GM19025 (cell line): ENCODE results near the gene VMAC.
"Not testable (repeated sequence)": the region's sequence is repeated elsewhere in the genome, so short reads cannot be mapped to it uniquely, and the experiment has no call there.

Experiments used
- ATAC-seq: cut with Tn5 transposase; IDR thresholded peaks from one replicate; pipeline ENCODE4 v1.9.1; 2021; ENCODE audit warnings: mild to moderate bottlenecking, low read depth, moderate library complexity; ENCODE audit not compliant: unreplicated experiment

VMAC gene

DNA sequence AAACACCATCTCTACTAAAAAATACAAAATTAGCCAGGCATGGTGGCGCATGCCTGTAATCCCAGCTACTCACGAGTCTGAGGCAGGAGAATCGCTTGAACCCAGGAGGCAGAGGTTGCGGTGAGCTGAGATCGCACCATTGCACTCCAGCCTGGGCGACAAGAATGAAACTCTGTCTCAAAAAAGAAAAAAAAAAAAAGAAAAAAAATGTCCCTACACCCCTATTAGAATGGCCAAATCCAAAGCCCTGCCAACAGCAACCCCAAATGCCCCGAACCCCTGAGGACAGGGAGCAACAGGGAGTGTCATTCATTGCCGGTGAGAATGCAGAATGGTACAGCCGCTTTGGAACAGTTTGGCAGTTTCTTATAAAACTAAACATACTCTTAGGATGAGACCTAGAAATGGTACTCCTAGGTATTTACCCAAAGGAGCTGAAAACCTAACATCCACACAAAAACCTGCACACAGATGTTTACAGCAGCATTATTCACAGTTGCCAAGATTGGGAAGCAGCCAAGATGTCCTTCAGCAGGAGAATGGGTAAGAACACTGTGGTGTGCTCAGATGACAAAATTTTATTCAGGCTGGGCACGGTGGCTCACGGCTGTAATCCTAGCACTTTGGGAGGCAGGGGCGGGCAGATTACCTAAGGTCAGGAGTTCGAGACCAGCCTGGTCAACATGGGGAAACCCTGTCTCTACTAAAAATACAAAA lies 21.4 kb upstream of the VMAC start:
- not testable (repeated sequence) for ATAC-seq

DNA sequence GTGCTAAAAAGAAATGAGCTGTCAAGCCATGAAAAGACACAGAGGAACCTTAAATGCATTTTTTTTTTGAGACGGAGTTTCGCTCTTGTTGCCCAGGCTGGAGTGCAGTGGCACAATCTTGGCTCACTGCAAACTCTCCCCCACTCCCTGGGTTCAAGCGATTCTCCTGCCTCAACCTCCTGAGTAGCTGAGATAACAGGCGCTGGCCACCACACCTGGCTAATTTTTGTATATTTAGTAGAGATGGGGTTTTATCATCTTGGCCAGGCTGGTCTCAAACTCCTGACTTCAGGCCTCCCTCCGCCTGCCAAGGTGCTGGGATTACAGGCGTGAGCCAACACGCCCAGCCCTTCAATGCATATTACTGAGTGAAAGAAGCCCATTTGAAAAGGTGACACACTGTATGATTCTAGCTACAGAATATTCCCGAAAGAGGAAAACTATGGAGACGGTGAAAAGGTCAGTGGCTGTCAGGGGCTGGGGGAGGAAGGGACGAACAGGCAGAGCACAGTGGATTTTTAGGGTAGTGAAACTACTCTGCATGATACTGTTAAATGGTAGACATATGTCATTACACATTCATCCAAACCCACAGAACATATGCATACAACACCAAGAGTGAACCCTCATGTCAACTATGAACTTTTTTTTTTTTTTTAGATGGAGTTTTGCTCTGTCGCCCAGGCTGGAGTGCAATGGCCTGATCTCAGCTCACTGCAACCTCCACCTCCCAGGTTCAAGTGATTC lies 20.4 kb upstream of the VMAC start:
- ATAC-seq = not testable (repeated sequence)

DNA sequence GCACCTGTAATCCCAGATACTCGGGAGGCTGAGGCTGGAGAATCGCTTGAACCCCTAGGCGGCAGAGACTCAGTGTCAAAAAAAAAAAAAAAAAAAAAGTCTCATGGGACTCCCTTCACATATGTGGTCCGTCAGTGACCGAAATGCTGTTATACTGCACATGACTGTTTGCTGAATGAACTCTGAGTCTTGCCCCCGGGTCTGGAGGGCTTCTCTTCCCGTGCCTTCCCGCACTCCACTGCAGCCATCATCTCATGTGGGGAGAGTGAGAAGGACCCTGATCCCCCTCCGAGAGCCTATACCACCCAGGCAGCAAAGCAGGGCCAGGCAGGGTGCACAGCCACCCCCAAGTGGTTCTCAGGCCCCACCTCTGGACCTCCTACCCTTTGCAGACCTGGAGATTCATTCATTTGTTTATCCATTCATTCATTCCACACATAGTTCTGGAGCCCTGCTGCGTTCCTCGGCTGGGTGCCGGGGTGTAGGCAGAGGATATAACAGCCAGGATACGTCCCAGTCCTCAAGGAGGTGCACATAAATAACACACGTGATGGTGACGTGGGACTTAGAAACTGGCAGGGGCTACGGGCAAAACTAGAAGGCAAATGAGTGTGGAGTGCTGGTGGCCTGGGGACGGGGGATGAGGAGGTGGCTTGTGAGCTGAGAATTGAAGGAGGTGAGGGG lies 15.2 kb upstream of the VMAC start:
- no peak for ATAC-seq

DNA sequence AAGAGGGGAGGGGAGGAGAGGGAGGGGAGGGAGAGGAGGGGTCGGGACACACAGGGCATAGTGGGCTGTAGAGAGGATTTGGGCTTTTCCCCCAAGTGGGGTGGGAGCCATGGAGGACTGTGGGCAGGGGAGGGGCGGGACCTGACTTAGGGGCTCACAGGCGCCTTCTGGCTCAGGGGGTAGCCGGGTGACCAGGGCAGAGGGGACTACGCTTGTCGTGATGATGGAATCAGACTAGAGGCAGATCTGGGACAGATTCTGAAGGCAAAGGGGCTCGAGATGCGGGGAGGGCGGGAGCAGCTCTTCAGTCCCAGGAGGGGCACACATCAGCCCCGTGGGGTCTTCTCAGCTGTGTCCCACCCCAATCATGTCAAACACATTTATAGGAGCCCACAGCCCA lies 14.6 kb upstream of the VMAC start:
- no peak for ATAC-seq

DNA sequence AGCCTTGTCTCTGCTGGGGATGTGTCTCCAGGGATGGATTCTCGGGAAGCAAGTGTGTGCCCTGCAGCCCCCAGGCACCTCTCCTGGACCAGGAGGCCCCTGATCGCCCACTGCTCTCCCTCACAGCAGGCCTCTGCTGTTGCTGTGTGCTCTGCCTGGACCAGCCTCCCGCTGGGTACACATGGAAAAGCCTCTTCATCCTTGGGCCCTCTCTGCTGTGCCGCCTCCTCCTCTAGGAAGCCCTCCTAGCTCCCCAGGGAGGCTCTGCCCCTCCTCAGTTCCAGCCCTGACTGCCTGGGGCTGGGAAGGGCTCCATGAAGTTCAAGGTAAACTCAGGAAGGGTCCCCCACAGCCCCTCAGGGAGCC lies 13.1 kb upstream of the VMAC start:
- ATAC-seq = no peak

DNA sequence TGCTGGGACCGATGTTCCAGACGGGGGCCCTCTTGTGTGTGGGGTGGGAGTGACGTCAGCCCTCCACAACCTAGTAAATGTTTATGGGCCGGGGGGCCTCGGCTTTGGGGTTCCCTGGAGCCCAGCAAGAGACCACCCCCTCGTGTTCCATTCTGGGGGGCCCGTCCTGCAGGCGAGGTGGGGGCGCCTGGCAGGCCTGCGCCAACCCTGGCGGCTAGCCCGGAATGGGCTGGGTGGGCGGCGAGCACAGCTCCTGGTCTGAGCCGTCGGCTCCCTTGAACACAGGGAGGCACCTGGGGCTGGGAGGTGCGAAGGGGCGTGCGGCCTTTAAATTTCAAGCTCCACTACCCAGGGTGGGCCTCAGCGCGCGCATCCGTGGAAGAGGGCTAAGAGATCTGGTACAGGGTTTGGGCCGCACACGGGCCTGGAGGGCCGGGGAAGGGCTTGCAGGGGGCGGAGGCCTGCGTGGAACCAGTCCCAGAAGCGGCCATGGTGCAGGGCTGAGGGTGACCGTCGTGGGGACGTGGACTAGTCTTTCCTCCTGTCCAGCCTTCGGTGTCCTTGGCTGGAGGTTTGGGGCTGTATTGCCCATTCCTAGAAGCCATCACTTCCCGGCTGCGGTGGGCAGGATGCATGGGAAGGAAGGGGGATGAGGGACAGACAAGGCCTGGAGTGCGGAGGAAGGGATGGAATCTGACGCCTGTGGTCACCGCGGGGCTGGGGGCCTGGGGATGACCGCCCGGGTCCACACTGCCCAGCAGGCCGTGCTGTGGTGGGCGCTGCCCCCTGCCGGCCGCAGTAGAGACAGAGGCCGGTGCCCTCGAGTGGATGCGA lies 12.5 kb upstream of the VMAC start:
- no peak for ATAC-seq

DNA sequence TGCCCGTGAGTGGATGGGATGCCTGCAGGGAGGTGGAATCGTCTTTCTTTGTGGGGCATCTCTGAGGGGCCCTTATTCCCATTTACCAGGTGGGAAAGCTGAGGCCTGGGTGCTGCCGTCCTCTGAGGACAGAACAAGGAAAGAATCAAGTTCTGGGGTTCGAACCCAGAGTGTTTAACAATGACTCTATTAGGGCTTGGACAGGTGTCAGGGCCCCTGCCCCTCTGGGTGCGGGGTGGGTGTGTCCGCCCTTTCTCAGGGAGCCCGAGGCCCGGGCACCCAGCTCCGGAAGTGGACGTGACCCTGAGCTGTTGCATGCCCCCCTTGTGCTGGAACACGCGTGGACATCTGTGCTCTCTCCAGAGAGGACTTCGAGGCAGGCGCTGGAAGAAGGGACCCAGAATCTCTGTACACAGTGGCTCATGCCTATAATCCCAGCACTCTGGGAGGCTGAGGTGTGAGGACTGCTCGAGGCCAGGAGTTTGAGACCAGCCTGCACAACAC lies 11.8 kb upstream of the VMAC start:
- ATAC-seq = no peak

DNA sequence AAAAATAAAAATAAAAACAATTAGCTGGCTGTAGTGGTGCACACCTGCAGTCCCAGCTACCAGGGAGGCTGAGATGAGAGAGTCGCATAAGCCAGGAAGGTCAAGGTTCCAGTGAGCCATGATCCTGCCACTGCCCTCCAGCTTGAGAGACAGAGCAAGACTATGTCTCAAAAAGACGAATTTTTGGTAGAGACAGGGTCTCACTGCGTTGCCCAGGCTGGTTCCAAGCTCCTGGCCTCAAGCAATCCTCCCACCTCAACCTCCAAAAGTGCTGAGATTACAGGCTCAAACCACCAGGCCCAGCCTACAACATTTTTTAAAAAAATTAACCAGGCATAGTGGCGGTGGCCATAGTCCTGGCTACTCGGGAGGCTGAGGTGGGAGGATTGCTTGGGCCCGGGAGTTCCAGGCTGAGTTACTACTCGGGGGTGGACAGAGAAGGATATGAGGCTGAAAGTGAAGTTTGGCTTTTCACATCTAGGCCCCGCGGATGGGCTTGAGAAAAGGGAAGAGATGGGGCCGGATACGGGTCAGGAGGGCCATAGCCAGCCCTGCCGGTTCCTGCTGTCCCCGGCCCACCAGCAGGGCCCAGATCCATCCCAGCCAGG lies 11.3 kb upstream of the VMAC start:
- no peak for ATAC-seq

DNA sequence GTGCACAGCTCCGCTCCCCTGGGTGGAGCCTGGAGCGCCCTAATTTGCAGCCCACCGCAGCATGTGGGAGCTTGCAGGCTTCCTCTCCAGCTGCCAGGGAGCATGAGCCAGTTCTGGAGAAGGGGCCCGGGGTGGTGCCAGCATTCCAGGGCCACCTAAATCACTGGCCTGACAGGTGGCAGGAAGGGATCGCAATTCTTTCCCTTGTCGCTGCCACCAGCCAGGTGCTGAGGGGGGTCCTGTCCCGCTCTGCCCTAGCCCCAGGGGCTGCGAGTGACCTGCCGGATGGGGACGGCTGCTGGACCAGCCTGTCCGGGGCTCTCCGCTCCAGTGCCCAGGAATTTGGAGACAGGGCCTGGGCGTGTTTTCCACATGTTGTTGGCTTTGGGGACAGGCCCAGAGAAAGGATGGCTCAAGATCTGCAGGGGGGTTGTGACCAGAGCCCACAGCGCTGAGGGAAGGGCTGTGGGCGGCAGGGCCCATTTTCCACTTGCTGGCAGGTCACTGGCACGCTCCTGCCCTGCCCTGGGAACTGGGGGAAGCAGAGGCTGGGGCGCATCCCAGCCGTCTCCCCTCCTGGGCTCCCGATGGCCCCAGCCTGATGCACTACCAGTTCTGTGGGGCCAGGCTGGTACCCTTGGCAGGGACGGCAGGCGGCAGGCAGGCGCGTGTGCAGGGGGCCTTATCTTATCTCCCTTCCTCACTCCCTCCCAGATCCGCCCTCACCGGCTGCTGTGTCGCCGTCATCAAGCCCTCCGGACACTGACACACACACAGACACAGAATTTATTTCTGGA lies 10.6 kb upstream of the VMAC start:
- no peak for ATAC-seq

DNA sequence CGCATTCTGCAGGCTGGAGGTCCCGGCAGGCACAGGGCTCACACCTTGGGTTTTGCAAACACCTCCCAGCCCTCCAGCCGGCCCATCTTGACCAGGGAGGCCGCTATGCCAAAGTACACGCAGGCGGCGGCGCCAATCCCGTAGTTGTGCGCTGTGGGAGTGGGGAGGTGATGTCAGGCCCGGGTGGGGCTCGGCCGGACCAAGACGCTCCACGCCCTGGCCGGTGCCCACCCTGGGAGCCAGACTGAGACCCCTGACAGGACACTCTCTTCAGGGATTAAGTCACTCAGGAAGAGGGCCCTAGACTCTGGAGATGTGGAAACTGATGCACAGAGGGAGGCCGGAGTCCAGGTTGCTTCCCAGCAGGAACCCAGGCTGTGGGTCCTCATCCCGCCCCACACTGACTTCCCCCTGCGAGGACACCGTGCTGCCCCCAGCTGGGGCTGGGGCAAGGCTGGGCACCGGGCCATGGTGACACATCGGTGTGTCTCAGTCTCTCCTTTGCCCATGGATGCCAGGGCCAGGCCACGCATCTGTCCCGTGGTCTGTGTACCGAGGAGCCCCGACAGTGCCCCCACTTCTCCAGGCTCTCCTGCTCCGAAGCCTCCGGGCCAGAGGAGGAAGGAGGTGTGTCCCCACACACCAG lies 9.8 kb upstream of the VMAC start:
- no peak for ATAC-seq

DNA sequence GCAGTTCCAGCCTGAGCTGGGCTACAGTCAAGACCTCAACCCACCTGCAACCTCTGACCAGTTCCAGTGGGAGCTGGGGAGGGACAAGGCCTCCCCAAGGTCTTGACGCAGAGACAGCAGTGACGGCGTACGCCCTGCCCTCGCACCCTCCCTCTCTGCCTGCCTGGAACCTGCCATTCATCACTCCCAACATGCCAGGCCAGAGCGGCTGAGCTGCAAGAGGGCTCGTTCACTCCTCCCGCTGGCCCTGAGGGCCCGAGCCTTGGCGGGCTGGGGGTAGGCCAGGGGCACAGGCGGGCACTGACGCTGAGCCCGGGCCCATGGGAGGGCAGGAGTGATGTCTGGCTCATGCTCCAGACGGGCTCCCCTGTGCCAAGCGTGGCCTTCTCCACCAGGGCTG lies 9.3 kb upstream of the VMAC start:
- ATAC-seq = no peak

DNA sequence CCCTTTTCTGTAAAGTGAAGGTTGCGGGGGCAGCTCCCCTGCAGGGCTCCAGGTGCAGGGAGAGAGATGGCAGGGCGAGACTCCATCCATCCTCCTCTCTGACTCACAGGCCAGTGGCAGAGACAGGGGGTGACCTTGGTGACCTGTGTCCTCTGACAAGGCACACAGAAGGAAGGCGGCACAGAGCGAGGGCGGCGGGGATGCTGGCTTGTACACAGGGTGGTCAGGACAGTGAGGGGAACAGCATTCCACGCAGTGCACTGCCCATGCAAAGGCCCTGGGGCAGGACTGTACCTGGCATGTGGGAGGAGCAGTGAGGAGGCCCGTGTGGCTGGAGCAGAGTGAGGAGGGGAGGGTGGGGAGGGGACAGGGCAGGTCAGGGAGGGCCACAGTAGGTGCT lies 8.8 kb upstream of the VMAC start:
- ATAC-seq = no peak

DNA sequence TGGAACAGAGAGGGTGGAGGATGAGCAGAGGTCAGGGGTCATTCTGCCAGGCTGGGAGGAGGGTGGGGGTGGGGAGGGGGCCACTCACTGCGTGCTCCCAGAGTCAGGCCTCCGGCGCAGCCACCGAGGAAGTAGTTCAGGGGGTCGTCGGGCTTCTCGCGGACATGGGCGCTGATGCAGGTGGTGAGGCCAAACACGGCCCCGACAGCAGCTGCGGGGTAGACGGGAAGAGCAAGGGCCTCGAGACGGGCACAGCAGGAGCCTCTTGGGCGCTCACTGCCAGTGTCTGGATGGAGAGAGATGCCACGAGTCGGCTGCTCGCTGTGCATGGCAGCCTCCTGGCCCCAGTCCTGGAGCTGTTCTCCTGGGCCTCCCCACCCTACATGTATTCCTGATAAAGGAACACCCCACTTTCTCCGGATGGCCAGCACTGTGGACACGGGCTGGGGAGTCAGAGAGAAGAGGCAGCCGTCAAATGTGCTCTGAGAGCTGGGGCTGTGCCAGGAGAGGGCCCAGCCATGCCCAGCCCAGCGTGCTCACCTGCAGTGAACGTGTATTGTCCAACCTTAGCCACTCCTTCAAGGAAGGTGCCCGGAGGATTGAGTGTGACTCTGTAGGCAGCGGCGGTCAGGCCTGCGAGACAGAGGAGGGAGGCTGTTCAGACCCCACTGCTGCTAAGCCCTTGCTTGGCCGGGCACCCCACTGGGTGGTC lies 8.2 kb upstream of the VMAC start:
- no peak for ATAC-seq

DNA sequence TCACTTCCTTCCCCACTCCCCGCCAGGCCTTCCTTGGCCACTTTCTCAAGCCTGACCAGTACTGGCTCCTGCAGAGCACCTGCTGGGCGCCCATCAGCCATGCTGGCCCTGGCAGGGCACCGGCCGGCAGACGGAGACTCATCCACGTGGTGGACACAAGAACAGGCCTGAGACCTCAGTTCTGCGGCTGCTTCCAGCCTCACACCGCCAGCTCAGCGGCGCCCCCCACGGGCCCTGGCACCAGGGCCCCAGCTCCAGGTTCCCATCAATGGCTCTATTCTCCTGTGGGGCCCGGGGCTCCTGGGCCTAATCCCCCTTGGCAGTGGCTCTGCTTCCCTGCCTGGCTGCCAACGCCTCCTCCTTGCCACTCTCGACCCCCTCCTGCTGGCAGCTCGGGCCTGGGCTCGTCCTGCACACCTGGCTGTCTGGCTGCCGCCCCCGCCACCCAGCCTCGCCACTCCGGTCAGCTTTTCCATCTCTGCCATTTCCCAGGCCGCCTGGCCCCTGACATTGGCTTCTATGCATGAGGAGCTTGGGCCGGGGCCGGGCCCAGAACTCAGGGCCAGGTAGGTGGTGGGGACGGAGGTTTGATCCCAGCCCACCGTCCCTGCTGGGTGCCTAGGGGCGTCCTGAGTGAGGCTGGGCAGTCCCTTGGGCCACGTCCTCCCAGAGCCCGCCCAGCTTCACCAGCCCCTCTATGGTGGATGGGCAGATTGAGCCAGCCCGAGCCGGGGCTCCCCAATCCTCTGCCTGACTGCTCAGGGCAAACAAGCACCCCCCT lies 7.3 kb upstream of the VMAC start:
- ATAC-seq = no peak

DNA sequence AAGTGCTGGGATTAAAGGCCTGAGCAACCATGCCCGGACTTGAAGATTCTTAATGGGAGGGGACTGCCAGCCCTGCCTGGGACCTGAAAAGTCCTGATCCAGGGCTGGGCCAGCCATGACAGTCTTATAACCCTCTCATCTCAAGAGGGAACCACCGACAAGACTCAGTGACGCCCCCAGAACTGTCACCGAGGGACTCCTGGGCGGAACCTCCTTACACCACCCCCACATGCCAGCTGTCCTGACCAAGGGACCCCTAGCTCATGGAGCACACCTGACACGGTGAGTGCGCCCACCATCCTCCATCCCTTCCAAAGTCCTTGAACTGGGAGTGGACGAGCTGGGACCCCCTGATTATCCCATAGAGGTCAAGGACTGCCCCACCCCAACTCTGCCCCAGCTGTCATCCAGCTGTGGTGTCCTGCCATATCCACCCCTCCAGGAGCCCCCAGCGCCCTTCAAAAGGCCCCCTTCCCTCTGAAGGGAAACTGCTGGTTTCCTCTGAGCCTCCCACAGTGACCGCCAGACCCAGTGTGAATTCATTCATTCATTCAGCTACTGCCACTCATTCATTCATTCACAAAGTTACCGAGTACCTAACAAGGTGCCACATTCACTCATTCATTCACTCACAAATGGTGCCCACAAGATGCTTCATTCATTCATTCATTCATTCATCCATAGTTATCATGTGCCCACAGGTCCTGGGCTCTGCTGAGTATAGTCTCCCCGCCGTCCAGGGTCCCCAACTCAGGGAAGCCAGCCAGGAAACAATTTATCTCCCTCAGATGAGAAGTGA lies 4.7 kb upstream of the VMAC start:
- no peak for ATAC-seq

DNA sequence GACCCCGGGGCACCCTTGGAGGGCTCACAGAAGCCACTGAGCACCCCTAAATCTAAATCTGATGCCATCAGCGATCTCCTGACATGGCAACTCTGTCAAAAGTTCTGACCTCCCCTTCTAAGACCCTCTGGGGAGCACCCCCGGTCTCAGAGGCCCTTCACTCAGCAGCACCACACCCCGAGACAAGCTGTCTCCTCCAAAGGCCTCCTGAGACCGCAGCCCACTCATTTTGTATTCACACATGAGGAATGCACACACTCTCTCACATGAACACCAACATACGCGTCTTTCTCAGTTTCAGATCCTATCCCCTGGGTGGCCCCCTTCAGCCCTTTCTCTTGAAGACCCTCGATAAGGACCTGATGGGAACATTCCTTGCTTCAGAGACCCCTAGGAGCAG lies 3.7 kb upstream of the VMAC start:
- ATAC-seq = no peak
